Measurements from ENCODE around the gene VPS37B. TPM values are rescaled to one million over a fixed set of nuclear protein-coding genes. Genes with fewer than 3 reads are reported as not detected.

The VPS37B gene
- total RNA-seq, 1 donor from 2014 or later: 16.0 TPM

GRCh38 chr12:122867691-122868461 is 28.0 kb downstream of the VPS37B start:
- intact Hi-C loops (cut with micrococcal nuclease): no loop called here

- intact Hi-C loops (cut with micrococcal nuclease): no loop called here
Measured at GRCh38 chr12:122866950-122867607, 28.8 kb downstream of the VPS37B start.

- intact Hi-C loops (cut with micrococcal nuclease): no loop called here
Measured at GRCh38 chr12:122866379-122866778, 29.5 kb downstream of the VPS37B start.

GRCh38 chr12:122865268-122866231 is 30.4 kb downstream of the VPS37B start:
- intact Hi-C loops (cut with micrococcal nuclease): no loop called here

GRCh38 chr12:122864894-122865253 is 31.1 kb downstream of the VPS37B start:
- intact Hi-C loops (cut with micrococcal nuclease): no loop called here

GRCh38 chr12:122862872-122863701 is 32.8 kb downstream of the VPS37B start:
- intact Hi-C loops (cut with micrococcal nuclease): no loop called here

GRCh38 chr12:122862110-122862634 is 33.8 kb downstream of the VPS37B start:
- intact Hi-C loops (cut with micrococcal nuclease): no loop called here

- intact Hi-C loops (cut with micrococcal nuclease): no loop called here
Measured at GRCh38 chr12:122861587-122861970, 34.3 kb downstream of the VPS37B start.

- intact Hi-C loops (cut with micrococcal nuclease): loop anchor here (1.0 kb wide), 1 partner anchor 91 kb away; no protein-coding TSS in a partner anchor
Measured at GRCh38 chr12:122860854-122861586, 34.9 kb downstream of the VPS37B start.

GRCh38 chr12:122860040-122860853 is 35.7 kb downstream of the VPS37B start:
- intact Hi-C loops (cut with micrococcal nuclease): loop anchor here (1.0 kb wide), 1 partner anchor 92 kb away; no protein-coding TSS in a partner anchor

GRCh38 chr12:122859303-122860039 is 36.5 kb downstream of the VPS37B start:
- intact Hi-C loops (cut with micrococcal nuclease): loop anchor here (1.0 kb wide), 1 partner anchor 93 kb away; no protein-coding TSS in a partner anchor

- intact Hi-C loops (cut with micrococcal nuclease): no loop called here
Measured at GRCh38 chr12:122858591-122859302, 37.2 kb downstream of the VPS37B start.

- intact Hi-C loops (cut with micrococcal nuclease): no loop called here
Measured at GRCh38 chr12:122858171-122858570, 37.8 kb downstream of the VPS37B start.

- intact Hi-C loops (cut with micrococcal nuclease): no loop called here
Measured at GRCh38 chr12:122856999-122857671, 38.8 kb downstream of the VPS37B start.

GRCh38 chr12:122855928-122856831 is 39.7 kb downstream of the VPS37B start:
- intact Hi-C loops (cut with micrococcal nuclease): no loop called here
